ENCODE results near the gene TGFBR2.

Gene TGFBR2

GRCh38 chr3:30680789-30681648, 74.6 kb downstream of the TGFBR2 start:
- TF ChIP-seq CTCF (IDR thresholded peaks at IDR 0.05; ENCODE audit: low read depth, low read length), result no peak
- no peaks in the 10 kb centered on the region for H3K27me3 ChIP-seq (ENCODE audit: insufficient read depth, low read depth, severe bottlenecking)
- no peak overlapping the region for H3K27ac ChIP-seq
- no peaks in the 10 kb centered on the region for H3K9me3 ChIP-seq (ENCODE audit: severe bottlenecking)
- H3K36me3 ChIP-seq, result no peaks in the 10 kb centered on the region
- DNase-seq, result no peak
- H3K4me3 ChIP-seq (ENCODE audit: low read depth, low read length), result no peak overlapping the region

- Histone ChIP-seq H3K4me3 (ENCODE audit: low read depth, low read length) (no peak overlapping the region), H3K27me3 (ENCODE audit: insufficient read depth, low read depth, severe bottlenecking) (no peaks in the 10 kb centered on the region), H3K9me3 (ENCODE audit: severe bottlenecking) (no peaks in the 10 kb centered on the region), H3K36me3 (no peaks in the 10 kb centered on the region), H3K27ac (no peak overlapping the region)
- no peak for TF ChIP-seq CTCF (IDR thresholded peaks at IDR 0.05; ENCODE audit: low read depth, low read length)
- DNase-seq, result no peak
Observed at GRCh38 chr3:30681649-30682211, 75.3 kb downstream of the TGFBR2 start.

DNA sequence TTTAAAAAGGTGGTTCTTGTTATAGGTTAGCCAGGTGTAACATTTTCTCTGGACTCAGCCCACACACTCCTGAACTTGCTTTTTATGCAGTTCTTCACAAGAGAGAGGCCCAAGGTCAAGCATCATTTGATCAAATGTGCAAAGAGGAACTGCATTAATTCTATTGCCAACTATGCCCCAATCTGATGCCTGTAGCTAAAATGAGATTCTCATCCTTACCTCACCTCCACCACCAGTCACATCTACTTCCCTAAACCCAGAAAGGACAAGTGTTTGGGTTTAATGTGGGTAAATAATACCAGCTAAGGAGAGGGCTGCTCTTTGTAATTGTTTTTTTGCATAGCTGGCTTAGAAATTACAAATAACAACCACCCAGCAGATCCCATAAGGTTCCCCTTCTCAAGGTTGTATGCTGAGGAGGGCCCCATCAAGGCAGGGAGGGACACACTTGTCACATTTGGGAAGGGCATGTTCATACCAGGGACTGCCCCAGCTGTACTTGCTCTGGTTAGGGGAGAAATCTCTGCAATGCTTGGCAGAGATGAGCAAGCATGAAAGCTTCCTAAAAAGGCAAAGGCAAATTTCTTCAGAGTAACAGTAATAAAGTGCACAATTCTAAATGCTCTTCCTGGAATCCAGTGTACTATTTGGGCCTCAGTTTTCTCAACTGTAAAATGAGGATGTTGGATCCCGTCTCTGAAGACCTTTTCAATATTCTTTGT, 76.2 kb downstream of the TGFBR2 start:
- Histone ChIP-seq H3K27me3 (ENCODE audit: insufficient read depth, low read depth, severe bottlenecking) (no peaks in the 10 kb centered on the region), H3K27ac (no peak overlapping the region), H3K36me3 (no peaks in the 10 kb centered on the region), H3K4me3 (ENCODE audit: low read depth, low read length) (no peak overlapping the region), H3K9me3 (ENCODE audit: severe bottlenecking) (no peaks in the 10 kb centered on the region)
- TF ChIP-seq CTCF (IDR thresholded peaks at IDR 0.05; ENCODE audit: low read depth, low read length), result no peak
- no peak for DNase-seq

GRCh38 chr3:30683769-30684168, 77.4 kb downstream of the TGFBR2 start:
- Histone ChIP-seq H3K4me3 (ENCODE audit: low read depth, low read length) (no peak overlapping the region), H3K27ac (no peak overlapping the region), H3K9me3 (ENCODE audit: severe bottlenecking) (no peaks in the 10 kb centered on the region), H3K36me3 (no peaks in the 10 kb centered on the region), H3K27me3 (ENCODE audit: insufficient read depth, low read depth, severe bottlenecking) (no peaks in the 10 kb centered on the region)
- DNase-seq, result no peak
- TF ChIP-seq CTCF (IDR thresholded peaks at IDR 0.05; ENCODE audit: low read depth, low read length), result no peak

- Histone ChIP-seq H3K9me3 (ENCODE audit: severe bottlenecking) (no peaks in the 10 kb centered on the region), H3K4me3 (ENCODE audit: low read depth, low read length) (no peak overlapping the region), H3K27me3 (ENCODE audit: insufficient read depth, low read depth, severe bottlenecking) (no peaks in the 10 kb centered on the region), H3K36me3 (no peaks in the 10 kb centered on the region), H3K27ac (no peak overlapping the region)
- no peak for DNase-seq
- TF ChIP-seq CTCF (IDR thresholded peaks at IDR 0.05; ENCODE audit: low read depth, low read length), result no peak
Observed at GRCh38 chr3:30684356-30684755, 78.0 kb downstream of the TGFBR2 start.

Measured in WERI-Rb-1 (cell line).